Coronary artery (tissue), 2 donors: ENCODE data around the gene KPNB1.
A peak's percentile ranks its signal among the peaks of the same experiment; 100 is the strongest.

Experiments used
- DNase-seq: peaks from one replicate; pipeline ENCODE4 v3.0.0-alpha.2; 2017; ENCODE audit warnings: low spot score
- H3K27ac ChIP-seq, 2 donors: fragments of 200-600 bp; sonication (generic); one replicate each; pipeline ENCODE4 v1.5.1; 2016 to 2019
- H3K4me3 ChIP-seq: fragments of 200-600 bp; sonication (generic); 2 replicates; pipeline ENCODE4 v1.5.1; 2016; ENCODE audit warnings: mild to moderate bottlenecking, moderate library complexity
- CTCF ChIP-seq: fragments of 200-600 bp; sonication (generic); IDR thresholded peaks from one replicate; pipeline ENCODE4 v1.5.1; 2019; ENCODE audit warnings: antibody characterized with exemption

Gene KPNB1

GRCh38 chr17:47663912-47664623, 14.3 kb downstream of the KPNB1 start:
- no peak for DNase-seq
- Histone ChIP-seq H3K4me3 (no peak overlapping the region), H3K27ac (no peak overlapping the region)
- TF ChIP-seq CTCF: no peak

- TF ChIP-seq CTCF: peak; percentile 38
- Histone ChIP-seq H3K27ac (no peak overlapping the region), H3K4me3 (no peak overlapping the region)
- no peak for DNase-seq
These were observed 14.9 kb downstream of the KPNB1 start for GRCh38 chr17:47664624-47664941.

- no peak for DNase-seq
- no peak for TF ChIP-seq CTCF
- Histone ChIP-seq H3K4me3 (no peak overlapping the region), H3K27ac (no peak overlapping the region)
These were observed 15.9 kb downstream of the KPNB1 start for GRCh38 chr17:47665655-47666054.

GRCh38 chr17:47669081-47669480, 19.4 kb downstream of the KPNB1 start:
- TF ChIP-seq CTCF: no peak
- Histone ChIP-seq H3K27ac (no peak overlapping the region), H3K4me3 (no peak overlapping the region)
- no peak for DNase-seq

GRCh38 chr17:47670064-47670463, 20.3 kb downstream of the KPNB1 start:
- no peak for DNase-seq
- Histone ChIP-seq H3K27ac (no peak overlapping the region), H3K4me3 (no peak overlapping the region)
- no peak for TF ChIP-seq CTCF

- DNase-seq: no peak
- TF ChIP-seq CTCF: no peak
- Histone ChIP-seq H3K4me3 (no peak overlapping the region), H3K27ac (no peak overlapping the region)
These were observed 24.8 kb downstream of the KPNB1 start for GRCh38 chr17:47674499-47674898.

GRCh38 chr17:47675380-47676198, 25.9 kb downstream of the KPNB1 start:
- DNase-seq: no peak
- no peak overlapping the region for H3K4me3 ChIP-seq
- TF ChIP-seq CTCF: no peak
- no peak overlapping the region for H3K27ac ChIP-seq
